ENCODE results near the gene CYBC1. TPM values are rescaled to one million over a fixed set of nuclear protein-coding genes. Genes with fewer than 3 reads are reported as not detected.

Gene CYBC1
- total and polyA plus RNA-seq, 2 of the 8 experiments (the other 6 are each of a cell fraction or from before 2014, with no cell fraction given), result 74.6 to 81.4 TPM

GRCh38 chr17:82491533-82491932 is 41.0 kb upstream of the CYBC1 start:
- Histone ChIP-seq H3K79me2 (ENCODE audit: control insufficient read depth in 1 of 2, insufficient read depth in 2 of 2, low read length in 2 of 2) (no peaks in the 10 kb centered on the region), H3K23me2 (ENCODE audit: low read depth, low read length) (no peaks in the 10 kb centered on the region), H3K14ac (ENCODE audit: insufficient read length) (no peak overlapping the region), H3K9me3 (ENCODE audit: insufficient read depth in 2 of 2, low read depth in 1 of 2, low read length in 1 of 2) (no peaks in the 10 kb centered on the region), H3K4ac (replicated peaks; ENCODE audit: insufficient read length, low read depth, low read length) (no peak overlapping the region), H3K36me3 (ENCODE audit: control insufficient read depth in 2 of 4, insufficient read depth in 4 of 4, low read length in 3 of 4) (peaks cover 0 to 15% (median 7%) of the 10 kb centered on the region in 4 experiments; a peak in 4 of 8 replicates), H3K56ac (replicated peaks; ENCODE audit: insufficient read length, low read depth, low read length) (no peak overlapping the region), H4K20me1 (replicated peaks in 1 of 2; ENCODE audit: control insufficient read depth in 1 of 2, insufficient read depth in 2 of 2, low read length in 2 of 2) (peaks cover 0 to 1% of the 10 kb centered on the region in 2 experiments), H3K27me3 (replicated peaks in 1 of 4; ENCODE audit: control insufficient read depth in 3 of 4, extremely low read depth in 1 of 4, insufficient read depth in 3 of 4, low read length in 3 of 4) (peaks cover 2 to 12% (median 7%) of the 10 kb centered on the region in 4 experiments; a peak in 6 of 7 replicates), H4K91ac (replicated peaks; ENCODE audit: insufficient read length, low read length) (no peak overlapping the region), H2BK5ac (ENCODE audit: low read depth, low read length) (no peak overlapping the region; the same call in 1 of the 2 replicates), H3K23ac (ENCODE audit: insufficient read length) (no peak overlapping the region), H4K5ac (ENCODE audit: insufficient read length, low read depth, low read length) (no peak overlapping the region), H3K4me3 (ENCODE audit: extremely low read depth in 1 of 4, insufficient read depth in 2 of 4, low read depth in 3 of 4, low read length in 4 of 4) (no peak overlapping the region), H3K18ac (ENCODE audit: extremely low read depth, low read length) (no peak overlapping the region), H2AK5ac (ENCODE audit: low read depth, low read length) (no peak overlapping the region; the same call in 1 of the 2 replicates), H3K27ac (ENCODE audit: low read depth, low read length) (no peak overlapping the region), H2BK12ac (ENCODE audit: low read depth, low read length) (0 out of 2 replicates have a peak overlapping the region, but pooled peaks have one; percentile 23), H2BK15ac (ENCODE audit: low read length) (no peak overlapping the region), H3K79me1 (ENCODE audit: low read depth, low read length) (no peaks in the 10 kb centered on the region), H2BK20ac (ENCODE audit: low read length) (no peak overlapping the region), H3K9ac (replicated peaks in 1 of 4; ENCODE audit: extremely low read depth in 1 of 4, low read depth in 3 of 4, low read length in 3 of 4) (no peak overlapping the region), H3K4me1 (replicated peaks in 1 of 4; ENCODE audit: control insufficient read depth in 3 of 4, insufficient read depth in 4 of 4, low read length in 3 of 4) (peaks cover 0 to 15% (median 7%) of the 10 kb centered on the region in 4 experiments; a peak in 6 of 7 replicates), H2BK120ac (replicated peaks; ENCODE audit: low read depth, low read length) (no peak overlapping the region), H4K8ac (ENCODE audit: extremely low read depth, insufficient read depth, low read length) (no peak overlapping the region), H3K4me2 (ENCODE audit: insufficient read depth in 1 of 2, low read depth in 2 of 2, low read length in 2 of 2) (no peak overlapping the region), H2AFZ (ENCODE audit: low read length) (no peak overlapping the region)
- FAIRE-seq (no peak), DNase-seq (ENCODE audit: low read depth in 1 of 2, low spot score in 2 of 2) (no peak)
- POLR2A ChIA-PET (ENCODE audit: partially characterized antibody), result interaction anchor here (0.6 to 2.1 kb wide), 3 partner anchors 11 to 255 kb away, joined by 4 to 7 read pairs (median 4); no protein-coding TSS in a partner anchor
- TF ChIP-seq HDAC6 (IDR thresholded peaks at IDR 0.05; ENCODE audit: low read depth, low read length) (no peak), CHD2 (IDR thresholded peaks at IDR 0.05; ENCODE audit: low read length) (no peak), NRF1 (IDR thresholded peaks at IDR 0.05; ENCODE audit: low read depth, low read length) (no peak)
- CTCF ChIA-PET (ENCODE audit: partially characterized antibody), result interaction anchor here (0.9 to 3.7 kb wide), 6 partner anchors 9 to 62 kb away, joined by 3 to 20 read pairs (median 6); no protein-coding TSS in a partner anchor
- WGBS, 2 experiments (ENCODE audit: extremely low coverage in 1 of 2, insufficient coverage in 1 of 2, insufficient read length in 1 of 2, insufficient replicate concordance in 2 of 2, low coverage in 1 of 2, low lambda C conversion rate in 2 of 2, missing lambda C conversion rate in 1 of 2), result 88% methylated on average over 15 of the region's 15 CpGs; no CpG with 5 or more reads in 1 of the 2 experiments

Data from H1 (cell line).